Measurements from ENCODE around the gene ACTN1. TPM values are rescaled to one million over a fixed set of nuclear protein-coding genes. Genes with fewer than 3 reads are reported as not detected.

Gene ACTN1
- total RNA-seq, 4 donors from 2014 or later: 48.1 to 90.4 (median 64.8) TPM

DNA sequence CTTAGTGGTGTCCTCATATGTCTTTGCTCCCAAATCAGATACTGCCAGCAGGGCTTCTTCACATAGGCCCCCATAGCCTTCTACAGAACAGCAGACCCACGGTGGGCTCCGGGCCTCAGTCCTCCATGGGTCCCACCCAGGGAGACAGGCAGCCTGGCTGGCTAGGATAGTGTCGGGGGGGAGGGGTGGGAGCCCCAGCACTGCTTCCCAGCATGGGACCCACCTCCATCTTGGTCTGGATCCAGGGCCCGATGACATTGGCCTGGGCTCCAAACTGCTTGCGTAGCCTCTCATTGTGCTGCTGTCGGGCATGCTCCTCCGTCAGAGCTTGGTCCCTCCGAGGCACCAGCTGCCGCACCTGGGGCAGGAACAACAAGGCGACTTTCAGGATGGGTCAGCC lies 96.9 kb downstream of the ACTN1 start:
- Histone ChIP-seq H3K27me3 (no peaks in the 10 kb centered on the region), H3K4me3 (replicated peaks in 1 of 3) (no peak overlapping the region), H3K36me3 (peaks cover 18 to 20% of the 10 kb centered on the region in 2 donors), H3K9me3 (no peaks in the 10 kb centered on the region), H3K27ac (no peak overlapping the region), H3K4me1 (no peaks in the 10 kb centered on the region)
- intact Hi-C loops (cut with DNase I): no loop called here
- no peak for TF ChIP-seq POLR2A (IDR thresholded peaks at IDR 0.05)
- TF ChIP-seq, protein P1, sequence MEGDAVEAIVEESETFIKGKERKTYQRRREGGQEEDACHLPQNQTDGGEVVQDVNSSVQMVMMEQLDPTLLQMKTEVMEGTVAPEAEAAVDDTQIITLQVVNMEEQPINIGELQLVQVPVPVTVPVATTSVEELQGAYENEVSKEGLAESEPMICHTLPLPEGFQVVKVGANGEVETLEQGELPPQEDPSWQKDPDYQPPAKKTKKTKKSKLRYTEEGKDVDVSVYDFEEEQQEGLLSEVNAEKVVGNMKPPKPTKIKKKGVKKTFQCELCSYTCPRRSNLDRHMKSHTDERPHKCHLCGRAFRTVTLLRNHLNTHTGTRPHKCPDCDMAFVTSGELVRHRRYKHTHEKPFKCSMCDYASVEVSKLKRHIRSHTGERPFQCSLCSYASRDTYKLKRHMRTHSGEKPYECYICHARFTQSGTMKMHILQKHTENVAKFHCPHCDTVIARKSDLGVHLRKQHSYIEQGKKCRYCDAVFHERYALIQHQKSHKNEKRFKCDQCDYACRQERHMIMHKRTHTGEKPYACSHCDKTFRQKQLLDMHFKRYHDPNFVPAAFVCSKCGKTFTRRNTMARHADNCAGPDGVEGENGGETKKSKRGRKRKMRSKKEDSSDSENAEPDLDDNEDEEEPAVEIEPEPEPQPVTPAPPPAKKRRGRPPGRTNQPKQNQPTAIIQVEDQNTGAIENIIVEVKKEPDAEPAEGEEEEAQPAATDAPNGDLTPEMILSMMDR (IDR thresholded peaks at IDR 0.05): no peak
- DNase-seq: no peak
- 96 to 99% methylated on average over 9 to 10 of the region's 10 CpGs for WGBS, 2 donors

GRCh38 chr14:68881396-68881795 lies 97.7 kb downstream of the ACTN1 start:
- Histone ChIP-seq H3K4me3 (replicated peaks in 1 of 3) (no peak overlapping the region), H3K27ac (no peak overlapping the region), H3K4me1 (no peaks in the 10 kb centered on the region), H3K36me3 (peaks cover 18 to 24% of the 10 kb centered on the region in 2 donors), H3K27me3 (no peaks in the 10 kb centered on the region), H3K9me3 (no peaks in the 10 kb centered on the region)
- DNase-seq: no peak
- TF ChIP-seq, protein P1 (IDR thresholded peaks at IDR 0.05): no peak
- no peak for TF ChIP-seq POLR2A (IDR thresholded peaks at IDR 0.05)
- intact Hi-C loops (cut with DNase I): no loop called here
- 91 to 96% methylated on average over 2 of the region's 2 CpGs for WGBS, 2 donors

GRCh38 chr14:68880581-68881105 lies 98.5 kb downstream of the ACTN1 start:
- Histone ChIP-seq H3K4me3 (replicated peaks in 1 of 3) (no peak overlapping the region), H3K27ac (no peak overlapping the region), H3K4me1 (no peaks in the 10 kb centered on the region), H3K9me3 (no peaks in the 10 kb centered on the region), H3K36me3 (peaks cover 18 to 27% of the 10 kb centered on the region in 2 donors), H3K27me3 (no peaks in the 10 kb centered on the region)
- TF ChIP-seq, protein P1 (IDR thresholded peaks at IDR 0.05): no peak
- TF ChIP-seq POLR2A (IDR thresholded peaks at IDR 0.05): no peak
- WGBS, 2 donors: 87 to 96% methylated on average over 4 to 9 of the region's 9 CpGs
- DNase-seq: no peak
- intact Hi-C loops (cut with DNase I): no loop called here

- H3K27ac ChIP-seq: no peak overlapping the region
- no peaks in the 10 kb centered on the region for H3K27me3 ChIP-seq
- H3K36me3 ChIP-seq: peaks cover 18 to 27% of the 10 kb centered on the region in 2 donors
- DNase-seq: no peak
- H3K9me3 ChIP-seq: no peaks in the 10 kb centered on the region
- intact Hi-C loops (cut with DNase I): no loop called here
- H3K4me1 ChIP-seq: no peaks in the 10 kb centered on the region
- WGBS, 2 donors: 97 to 98% methylated on average over 4 to 8 of the region's 13 CpGs
- no peak overlapping the region for H3K4me3 ChIP-seq (replicated peaks in 1 of 3)
- no peak for TF ChIP-seq POLR2A (IDR thresholded peaks at IDR 0.05)
- TF ChIP-seq, protein P1 (IDR thresholded peaks at IDR 0.05): no peak
Observed at GRCh38 chr14:68879841-68880575, 99.1 kb downstream of the ACTN1 start.

DNA sequence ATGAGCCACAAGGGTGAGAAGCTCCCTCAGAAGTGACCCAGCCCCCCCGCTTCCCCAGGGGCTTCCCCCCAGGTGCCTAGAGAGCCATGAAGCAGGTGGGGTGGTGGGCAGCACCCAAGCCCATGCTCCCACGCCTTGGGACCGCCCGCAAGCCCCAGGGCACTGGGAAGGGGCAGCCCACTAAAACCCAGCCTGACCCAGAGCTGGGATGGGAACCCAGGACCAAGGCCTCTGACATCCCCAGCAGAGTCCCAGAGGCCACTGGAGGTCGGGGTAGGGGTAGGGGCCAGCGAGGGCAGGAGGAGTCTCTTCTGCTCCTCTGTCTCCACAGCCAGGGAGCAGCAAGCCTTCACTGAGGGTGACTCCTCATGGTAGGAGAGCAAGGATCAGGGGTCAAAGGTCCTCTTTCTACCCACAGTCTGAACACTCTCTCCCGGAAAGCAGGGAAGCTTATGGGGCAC lies 99.8 kb downstream of the ACTN1 start:
- TF ChIP-seq, protein P1 (IDR thresholded peaks at IDR 0.05): no peak
- no peak for TF ChIP-seq POLR2A (IDR thresholded peaks at IDR 0.05)
- H3K4me1 ChIP-seq: no peaks in the 10 kb centered on the region
- H3K9me3 ChIP-seq: no peaks in the 10 kb centered on the region
- intact Hi-C loops (cut with DNase I): no loop called here
- no peak overlapping the region for H3K4me3 ChIP-seq (replicated peaks in 1 of 3)
- WGBS, 2 donors: 98 to 100% methylated on average over 2 to 5 of the region's 7 CpGs
- DNase-seq: no peak
- no peaks in the 10 kb centered on the region for H3K27me3 ChIP-seq
- H3K27ac ChIP-seq: no peak overlapping the region
- peaks cover 21 to 27% of the 10 kb centered on the region in 2 donors for H3K36me3 ChIP-seq
